Endothelial cell of umbilical vein (primary cell): ENCODE data around the gene DAB1.

Source experiments
- CTCF ChIP-seq, 2 donors: IDR thresholded peaks; 1 replicate in 1 of 2; 2 replicates in 1 of 2; pipeline ENCODE4 v1.5.1; 2011; ENCODE audit warnings: low read length in 2 of 2, mild to moderate bottlenecking in 2 of 2, moderate library complexity in 2 of 2, control low read depth in 1 of 2, inconsistent platforms in 1 of 2, low read depth in 1 of 2; ENCODE audit not compliant: insufficient read depth in 1 of 2; ENCODE audit errors: extremely low read depth in 1 of 2
- EZH2 ChIP-seq: IDR thresholded peaks from 2 replicates; pipeline ENCODE4 v1.6.1; 2012; ENCODE audit warnings: borderline replicate concordance, low read depth, mild to moderate bottlenecking, moderate library complexity, low read length, inconsistent platforms; ENCODE audit not compliant: severe bottlenecking
- FOS ChIP-seq: IDR thresholded peaks from 2 replicates; pipeline ENCODE4 v1.6.1; 2011; ENCODE audit warnings: mild to moderate bottlenecking, low read length, moderate library complexity, borderline replicate concordance; ENCODE audit not compliant: insufficient read depth
- GATA2 ChIP-seq: IDR thresholded peaks from 2 replicates; pipeline ENCODE4 v1.7.0; 2011; ENCODE audit warnings: low read depth, mild to moderate bottlenecking, moderate library complexity, mixed read lengths, low read length; ENCODE audit not compliant: insufficient read length, insufficient read depth
- JUN ChIP-seq: IDR thresholded peaks from 2 replicates; pipeline ENCODE4 v1.6.1; 2011; ENCODE audit warnings: borderline replicate concordance, low read depth; ENCODE audit not compliant: insufficient read length, insufficient read depth
- MAX ChIP-seq: IDR thresholded peaks from 2 replicates; pipeline ENCODE4 v1.6.1; 2011; ENCODE audit not compliant: insufficient read depth, insufficient read length
- POLR2A ChIP-seq: IDR thresholded peaks from 2 replicates; pipeline ENCODE4 v1.6.1; 2012; ENCODE audit warnings: low read depth, mild to moderate bottlenecking, control low read depth, low read length
- POLR2AphosphoS5 ChIP-seq: IDR thresholded peaks from 2 replicates; pipeline ENCODE4 v1.6.1; 2012; ENCODE audit warnings: low read depth, mild to moderate bottlenecking, control low read depth, low read length, moderate library complexity; ENCODE audit not compliant: insufficient read depth

- TF ChIP-seq CTCF (IDR thresholded peaks at IDR 0.05; ENCODE audit: extremely low read depth in 1 of 2, insufficient read depth in 1 of 2, low read depth in 1 of 2, low read length in 2 of 2) (no peak), EZH2 (no peak), MAX (no peak), POLR2AphosphoS5 (no peak), JUN (no peak), FOS (no peak), POLR2A (no peak), GATA2 (no peak)
These were observed 145.3 kb downstream of the DAB1 start for GRCh38 chr1:57278558-57278957.
